ENCODE measurements around the gene DHX15.

DHX15 gene

DNA sequence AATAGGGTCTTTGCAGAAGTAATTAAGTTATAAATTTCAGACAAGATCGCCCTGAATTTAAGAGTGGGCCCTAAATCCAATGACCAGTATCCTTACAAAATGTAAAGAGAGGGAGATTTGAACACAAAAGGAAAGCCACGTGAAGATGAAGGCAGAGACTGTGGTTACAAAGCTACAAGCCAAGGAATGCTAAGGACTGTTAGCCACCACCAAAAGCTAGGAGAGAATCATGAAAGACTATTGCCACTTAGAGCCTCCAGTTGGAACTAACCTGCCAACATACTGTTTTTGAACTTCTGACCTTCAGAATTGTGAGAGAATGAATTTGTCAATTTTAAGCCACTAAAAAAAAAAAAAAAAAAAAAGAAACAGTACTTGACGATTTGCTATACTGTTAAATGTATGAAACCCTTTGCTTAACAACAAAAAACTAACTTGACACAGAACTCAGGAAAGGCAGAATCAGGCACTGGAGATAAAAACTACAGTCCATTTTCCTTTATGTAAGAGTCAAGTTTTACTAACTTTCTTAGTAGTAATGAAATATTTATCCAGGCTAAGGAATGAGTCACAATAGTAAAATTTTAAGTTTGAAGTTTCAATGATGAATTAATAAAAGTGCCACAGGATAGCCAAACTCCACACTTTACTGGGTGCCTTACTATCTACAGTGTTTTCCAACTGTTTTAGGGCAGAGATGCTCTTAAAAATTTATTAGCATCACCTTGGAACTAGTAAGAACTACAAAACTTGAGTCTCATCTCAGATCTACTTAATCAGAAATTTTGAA, 25.1 kb downstream of the DHX15 start:
- TF ChIP-seq, protein P1, sequence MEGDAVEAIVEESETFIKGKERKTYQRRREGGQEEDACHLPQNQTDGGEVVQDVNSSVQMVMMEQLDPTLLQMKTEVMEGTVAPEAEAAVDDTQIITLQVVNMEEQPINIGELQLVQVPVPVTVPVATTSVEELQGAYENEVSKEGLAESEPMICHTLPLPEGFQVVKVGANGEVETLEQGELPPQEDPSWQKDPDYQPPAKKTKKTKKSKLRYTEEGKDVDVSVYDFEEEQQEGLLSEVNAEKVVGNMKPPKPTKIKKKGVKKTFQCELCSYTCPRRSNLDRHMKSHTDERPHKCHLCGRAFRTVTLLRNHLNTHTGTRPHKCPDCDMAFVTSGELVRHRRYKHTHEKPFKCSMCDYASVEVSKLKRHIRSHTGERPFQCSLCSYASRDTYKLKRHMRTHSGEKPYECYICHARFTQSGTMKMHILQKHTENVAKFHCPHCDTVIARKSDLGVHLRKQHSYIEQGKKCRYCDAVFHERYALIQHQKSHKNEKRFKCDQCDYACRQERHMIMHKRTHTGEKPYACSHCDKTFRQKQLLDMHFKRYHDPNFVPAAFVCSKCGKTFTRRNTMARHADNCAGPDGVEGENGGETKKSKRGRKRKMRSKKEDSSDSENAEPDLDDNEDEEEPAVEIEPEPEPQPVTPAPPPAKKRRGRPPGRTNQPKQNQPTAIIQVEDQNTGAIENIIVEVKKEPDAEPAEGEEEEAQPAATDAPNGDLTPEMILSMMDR (IDR thresholded peaks at IDR 0.05; ENCODE audit: control insufficient read depth, insufficient read depth, low read depth, low read length, missing control alignments) = no peak
- no peak overlapping the region for H3K4me3 ChIP-seq (ENCODE audit: control insufficient read depth, low read depth, low read length)
- DNase-seq (ENCODE audit: low read depth) = no peak

DNA sequence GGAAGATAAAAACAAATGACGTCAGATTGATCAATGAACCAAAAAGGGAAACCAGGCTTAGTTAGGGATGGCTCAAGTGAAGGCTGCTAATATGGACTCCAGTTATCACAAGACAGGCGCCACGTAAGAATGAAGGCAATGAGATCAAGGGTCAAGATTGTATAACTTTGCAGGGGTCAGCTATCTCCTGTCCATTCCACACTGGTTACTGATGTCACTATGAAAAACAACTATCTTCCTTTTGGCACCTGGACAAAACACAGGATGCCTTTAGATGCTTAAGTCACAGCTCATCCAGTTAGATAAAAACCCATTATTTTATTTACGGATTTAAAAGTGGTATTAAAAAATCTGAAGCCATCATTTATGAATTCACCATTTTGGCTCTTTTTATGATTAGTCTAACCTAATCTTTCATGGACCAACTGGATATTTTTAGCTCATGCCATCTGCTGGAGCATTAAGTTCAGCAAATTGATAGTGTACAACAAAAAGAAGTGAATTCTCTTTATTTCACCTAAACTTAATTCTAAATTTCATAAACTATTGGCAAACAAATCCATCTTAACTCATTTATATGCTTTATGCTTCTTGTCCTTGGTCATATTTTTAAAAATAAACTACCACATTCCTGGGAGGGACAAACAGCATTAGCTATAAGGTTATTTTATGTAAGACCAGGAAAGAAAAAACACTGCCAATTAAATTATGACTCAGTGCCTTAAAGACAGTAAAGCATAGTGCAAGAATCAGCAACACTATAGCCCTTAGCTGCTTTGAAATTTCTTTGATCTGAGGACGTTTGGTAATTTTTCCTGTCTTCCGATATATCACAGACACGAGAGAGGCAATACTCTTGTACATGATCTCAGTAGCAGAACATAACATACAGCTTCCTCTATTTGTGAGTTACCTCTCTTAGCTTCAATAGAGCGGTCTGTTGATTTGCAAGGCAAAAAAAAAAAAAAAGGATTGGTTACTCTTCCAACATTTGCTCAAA, 27.0 kb downstream of the DHX15 start:
- H3K4me3 ChIP-seq (ENCODE audit: control insufficient read depth, low read depth, low read length) = no peak overlapping the region
- TF ChIP-seq, protein P1 (IDR thresholded peaks at IDR 0.05; ENCODE audit: control insufficient read depth, insufficient read depth, low read depth, low read length, missing control alignments) = no peak
- no peak for DNase-seq (ENCODE audit: low read depth)

DNA sequence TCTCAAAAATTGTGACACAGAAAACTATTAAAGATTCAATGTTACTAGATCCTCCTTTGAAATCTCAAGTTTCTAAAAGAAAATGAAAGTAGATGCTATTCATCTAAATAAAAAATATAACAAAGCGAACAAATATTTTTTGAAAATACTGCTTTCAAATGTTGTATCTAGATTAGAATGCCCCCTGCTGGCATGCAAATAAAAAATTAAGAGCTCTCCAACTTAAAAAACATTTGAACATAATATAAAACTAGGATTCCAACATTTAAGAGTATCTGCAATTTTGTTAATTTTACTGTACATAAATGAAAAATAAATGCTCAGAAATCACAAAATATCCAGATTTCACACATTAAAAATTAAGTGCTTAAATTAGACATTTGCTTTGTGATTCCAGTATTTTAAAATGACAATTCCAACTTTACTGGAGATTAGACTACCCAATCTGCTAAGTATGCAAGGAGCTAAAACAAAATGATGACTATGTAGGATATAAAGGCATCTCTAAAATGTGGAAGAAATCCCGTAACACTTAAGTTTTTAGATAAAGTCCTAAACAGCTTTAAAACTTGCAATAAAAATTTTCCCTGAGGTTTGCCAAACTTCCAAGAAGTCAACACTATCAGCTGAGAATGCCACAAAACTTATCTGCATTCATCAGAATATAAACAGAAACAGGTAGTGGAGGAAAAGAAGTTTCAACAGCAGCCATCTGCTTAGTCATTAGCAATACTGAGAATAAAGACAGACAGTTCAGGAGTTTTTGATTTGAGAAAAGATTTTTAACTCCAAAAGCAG, 32.7 kb downstream of the DHX15 start:
- TF ChIP-seq, protein P1 (IDR thresholded peaks at IDR 0.05; ENCODE audit: control insufficient read depth, insufficient read depth, low read depth, low read length, missing control alignments) = peak; percentile 17
- no peak overlapping the region for H3K4me3 ChIP-seq (ENCODE audit: control insufficient read depth, low read depth, low read length)
- peak; percentile 50 for DNase-seq (ENCODE audit: low read depth)

DNA sequence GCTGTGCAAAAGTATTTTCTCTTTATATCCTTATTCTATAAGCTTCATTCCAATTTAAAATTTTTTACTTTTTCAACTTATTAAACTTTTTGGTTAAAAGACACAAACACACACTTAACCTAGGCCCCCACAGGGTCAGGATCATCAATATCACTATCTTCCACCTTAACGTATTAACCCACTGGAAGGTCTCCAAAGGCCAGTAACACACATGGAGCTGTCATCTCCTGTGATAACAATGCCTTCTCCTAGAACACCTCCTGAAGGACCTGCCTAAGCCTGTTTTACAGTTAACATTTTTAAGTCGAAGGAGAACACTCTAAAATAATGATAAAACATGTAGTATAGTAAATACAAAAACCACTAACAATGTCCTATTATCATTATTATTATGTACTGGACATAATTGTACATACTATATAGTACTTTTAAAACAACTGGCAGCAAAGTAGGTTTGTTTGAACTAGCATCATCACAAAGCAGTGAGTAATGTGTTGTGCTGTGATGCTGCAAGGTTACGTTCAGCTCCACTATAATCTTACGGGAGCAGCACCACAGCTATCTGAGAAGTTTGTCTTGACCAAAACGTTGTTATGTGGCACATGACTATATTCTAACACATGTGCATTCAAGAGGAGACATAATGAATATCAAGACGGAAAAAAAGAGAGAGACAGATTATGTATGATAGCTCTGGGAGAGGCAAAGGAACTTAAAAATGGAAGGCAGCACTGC, 33.7 kb downstream of the DHX15 start:
- H3K4me3 ChIP-seq (ENCODE audit: control insufficient read depth, low read depth, low read length) = no peak overlapping the region
- TF ChIP-seq, protein P1 (IDR thresholded peaks at IDR 0.05; ENCODE audit: control insufficient read depth, insufficient read depth, low read depth, low read length, missing control alignments) = no peak
- no peak for DNase-seq (ENCODE audit: low read depth)

DNA sequence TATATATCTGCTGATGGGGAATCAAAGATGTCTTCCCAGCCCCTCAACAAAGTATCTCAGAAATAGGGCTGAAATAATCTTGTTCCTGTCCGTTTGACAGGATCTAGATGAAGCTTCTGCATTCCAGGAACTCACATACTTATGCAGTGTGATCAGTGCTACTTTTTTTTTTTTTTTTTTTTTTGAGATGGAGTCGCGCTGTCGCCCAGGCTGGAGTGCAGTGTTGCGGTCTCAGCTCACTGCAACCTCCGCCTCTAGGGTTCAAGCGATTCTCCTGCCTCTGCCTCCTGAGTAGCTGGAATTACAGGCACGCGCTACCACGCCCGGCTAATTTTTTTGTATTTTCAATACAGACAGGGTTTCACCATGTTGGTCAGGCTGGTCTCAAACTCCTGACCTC, 36.4 kb downstream of the DHX15 start:
- no peak overlapping the region for H3K4me3 ChIP-seq (ENCODE audit: control insufficient read depth, low read depth, low read length)
- TF ChIP-seq, protein P1 (IDR thresholded peaks at IDR 0.05; ENCODE audit: control insufficient read depth, insufficient read depth, low read depth, low read length, missing control alignments) = no peak
- no peak for DNase-seq (ENCODE audit: low read depth)

Data from AG09309 (cell line).